Adrenal gland (tissue), 12 donors: Measurements from ENCODE around the gene ANAPC2. TPM values are rescaled to one million over a fixed set of nuclear protein-coding genes. Genes with fewer than 3 reads are reported as not detected.

ENCODE experiments used
- DNase-seq, 7 donors: peaks; one replicate each; pipeline ENCODE4 v3.0.0-alpha.2; 2019 to 2020
- H3K27ac ChIP-seq, 5 donors: fragments of 200-600 bp; sonication (generic) in 4 of 5; 1 replicate in 3 of 5; 2 replicates in 2 of 5; pipeline versions ENCODE4 v1.5.1 to v1.8.0; 2016 to 2020; ENCODE audit warnings: mild to moderate bottlenecking in 1 of 5
- H3K27me3 ChIP-seq: fragments of 200-600 bp; 2 replicates; pipeline ENCODE4 v1.8.0; 2021
- H3K36me3 ChIP-seq, 2 donors: fragments of 200-600 bp; replicated peaks in 1 of 2; 1 replicate in 1 of 2; 2 replicates in 1 of 2; pipeline versions ENCODE4 v1.5.1 to v1.8.0; 2018 to 2022
- H3K4me1 ChIP-seq, 2 donors: fragments of 200-600 bp; replicated peaks in 1 of 2; 1 replicate in 1 of 2; 2 replicates in 1 of 2; pipeline versions ENCODE4 v1.5.1 to v1.8.0; 2018 to 2021
- H3K4me3 ChIP-seq, 4 donors: fragments of 200-600 bp; sonication (generic) in 3 of 4; one replicate each; pipeline ENCODE4 v1.5.1; 2016 to 2018
- H3K9me3 ChIP-seq, 3 donors: fragments of 200-600 bp; sonication (generic) in 1 of 3; replicated peaks in 1 of 3; 1 replicate in 2 of 3; 2 replicates in 1 of 3; pipeline versions ENCODE4 v1.5.1 to v1.8.0; 2016 to 2021
- CTCF ChIP-seq, 6 experiments: fragments of 450-650 bp in 4 of 6; fragments of 200-600 bp in 2 of 6; sonication (generic) in 1 of 6; IDR thresholded peaks; 1 replicate in 5 of 6; 2 replicates in 1 of 6; pipeline versions ENCODE4 v1.5.1 to v1.8.0; 2016 to 2021; ENCODE audit warnings: antibody characterized with exemption in 6 of 6, mild to moderate bottlenecking in 2 of 6, moderate library complexity in 1 of 6
- POLR2A ChIP-seq, 2 donors: fragments of 450-650 bp; IDR thresholded peaks; one replicate each; pipeline ENCODE4 v1.6.1; 2017; ENCODE audit warnings: antibody characterized with exemption in 2 of 2, mild to moderate bottlenecking in 2 of 2, moderate library complexity in 1 of 2
- WGBS, 4 donors: extraction: QIAGEN DNeasy Blood & Tissue Kit in 2 of 4; methylation state at CpG; one replicate each; pipeline versions ENCODE4 v1.1.5 to v1.1.7; 2013 to 2017; 5-methylcytosine and 5-hydroxymethylcytosine counted together
- intact Hi-C, 2 donors: fragments of 100-400 bp; cut with DNase I; formaldehyde crosslinking; loops; one replicate each; pipeline versions ENCODE4 v1.14.1 to v1.15.0; 2022 to 2023
- polyA plus RNA-seq, 3 donors: library from polyadenylated mRNA; stranded (reverse); fragments of 200-250 nt in 2 of 3; fragments of 350-450 nt in 1 of 3; fragmentation: Illumina TruSeq in 1 of 3; extraction: RNeasy Lipid Tissue Mini Kit (QIAGEN cat#74804) in 1 of 3; gene quantifications; one replicate each; pipeline ENCODE4 v1.2.3, GENCODE V29; 2013 to 2014
- total RNA-seq, 9 donors: library from RNA; depleted of rRNA in 4 of 9; stranded (reverse); fragments of >200 nt in 4 of 9; fragments of 120-200 nt in 1 of 9; fragmentation: NEBNext Ultra II Directional in 1 of 9; extraction: Animal tissue kit (Norgen Biotek cat#: 25700) in 1 of 9; gene quantifications; one replicate each; pipeline versions ENCODE4 v1.1.0 to v1.2.4, GENCODE V29; 2013 to 2023
- donor health status: healthy with polysubstance abuse.
- donor health status: Bipolar disorder and iron deficiency.
- donor health status: DM: yes; HTN: yes; CAD: no.
- donor health status: DM: no; HTN: no; CAD: no.
- donor health status: DM: no; HTN: no; CAD: no.
- donor health status: DM: yes; HTN: yes; CAD: no.

ANAPC2 gene
- total and polyA plus RNA-seq, 12 donors: 7.1 to 162 (median 32.0) TPM

GRCh38 chr9:137141050-137141810, 47.1 kb downstream of the ANAPC2 start:
- intact Hi-C loops: no loop called here
- WGBS, 4 donors: 64 to 72% (median 68%) methylated on average over 2 to 17 of the region's 17 CpGs
- Histone ChIP-seq H3K4me1 (peaks cover 0 to 4% of the 10 kb centered on the region in 2 donors), H3K27me3 (peaks cover 83% of the 10 kb centered on the region), H3K36me3 (no peaks in the 10 kb centered on the region), H3K9me3 (no peaks in the 10 kb centered on the region), H3K27ac (no peak overlapping the region), H3K4me3 (no peak overlapping the region)
- DNase-seq: no peak
- TF ChIP-seq CTCF (IDR thresholded peaks at IDR 0.05) (no peak), POLR2A (IDR thresholded peaks at IDR 0.05) (no peak)

GRCh38 chr9:137140151-137141012, 48.0 kb downstream of the ANAPC2 start:
- TF ChIP-seq CTCF (IDR thresholded peaks at IDR 0.05) (no peak), POLR2A (IDR thresholded peaks at IDR 0.05) (no peak)
- H3K27me3 ChIP-seq: peaks cover 84% of the 10 kb centered on the region
- DNase-seq: no peak
- peaks cover 0 to 4% of the 10 kb centered on the region in 2 donors for H3K4me1 ChIP-seq
- intact Hi-C loops: no loop called here
- H3K27ac ChIP-seq: no peak overlapping the region
- 50 to 61% (median 56%) methylated on average over 18 to 26 of the region's 26 CpGs for WGBS, 4 donors
- H3K9me3 ChIP-seq: no peaks in the 10 kb centered on the region
- H3K4me3 ChIP-seq: no peak overlapping the region
- H3K36me3 ChIP-seq: no peaks in the 10 kb centered on the region

GRCh38 chr9:137139468-137140150, 48.8 kb downstream of the ANAPC2 start:
- WGBS, 4 donors: 23 to 45% (median 32%) methylated on average over 18 to 37 of the region's 37 CpGs
- H3K27me3 ChIP-seq: peaks cover 86% of the 10 kb centered on the region
- DNase-seq: no peak
- H3K9me3 ChIP-seq: no peaks in the 10 kb centered on the region
- intact Hi-C loops: no loop called here
- no peak overlapping the region for H3K4me3 ChIP-seq
- TF ChIP-seq POLR2A (IDR thresholded peaks at IDR 0.05): no peak
- no peak for TF ChIP-seq CTCF (IDR thresholded peaks at IDR 0.05)
- H3K36me3 ChIP-seq: no peaks in the 10 kb centered on the region
- peaks cover 0 to 4% of the 10 kb centered on the region in 2 donors for H3K4me1 ChIP-seq
- no peak overlapping the region for H3K27ac ChIP-seq
